ENCODE results near the gene PADI1. TPM values are rescaled to one million over a fixed set of nuclear protein-coding genes. Genes with fewer than 3 reads are reported as not detected.

The PADI1 gene
- total RNA-seq, 1 donor from 2014 or later = not detected

- ATAC-seq (no peak), DNase-seq (ENCODE audit: low spot score) (no peak)
- intact Hi-C loops (cut with DNase I) = no loop called here
Observed at GRCh38 chr1:17209430-17209829, 4.5 kb downstream of the PADI1 start.

- no peak for ATAC-seq
- no peak for DNase-seq (ENCODE audit: low spot score)
- intact Hi-C loops (cut with DNase I) = no loop called here
Observed at GRCh38 chr1:17210176-17210575, 5.2 kb downstream of the PADI1 start.

- ATAC-seq = no peak
- DNase-seq (ENCODE audit: low spot score) = no peak
- intact Hi-C loops (cut with DNase I) = no loop called here
Observed at GRCh38 chr1:17211377-17211776, 6.4 kb downstream of the PADI1 start.

- ATAC-seq = no peak
- no peak for DNase-seq (ENCODE audit: low spot score)
- intact Hi-C loops (cut with DNase I) = no loop called here
Observed at GRCh38 chr1:17212009-17212408, 7.1 kb downstream of the PADI1 start.

- intact Hi-C loops (cut with DNase I) = no loop called here
- no peak for DNase-seq (ENCODE audit: low spot score)
- ATAC-seq = no peak
Observed at GRCh38 chr1:17212487-17213121, 7.7 kb downstream of the PADI1 start.

GRCh38 chr1:17213148-17213781, 8.3 kb downstream of the PADI1 start:
- ATAC-seq (no peak), DNase-seq (ENCODE audit: low spot score) (no peak)
- intact Hi-C loops (cut with DNase I) = no loop called here

DNA sequence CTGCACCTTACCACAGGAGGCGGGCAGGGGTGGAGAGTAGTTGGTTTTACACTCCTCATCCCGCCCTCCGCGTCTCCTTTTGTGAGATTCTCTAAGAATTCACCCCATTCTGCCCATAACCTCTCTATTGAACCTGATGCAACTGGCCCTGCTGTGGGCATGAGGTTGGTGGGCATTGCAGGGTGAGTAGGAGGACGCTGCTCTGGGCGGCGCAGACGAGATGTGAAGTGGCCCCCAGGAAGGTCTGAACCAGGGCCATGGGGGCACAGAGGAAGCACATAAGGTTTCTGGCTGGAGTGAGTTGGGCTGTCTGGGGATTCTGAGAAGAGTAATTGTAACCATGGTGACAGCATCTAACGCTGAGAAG, 8.8 kb downstream of the PADI1 start:
- DNase-seq (ENCODE audit: low spot score) (no peak), ATAC-seq (no peak)
- intact Hi-C loops (cut with DNase I) = no loop called here

- ATAC-seq (no peak), DNase-seq (ENCODE audit: low spot score) (no peak)
- intact Hi-C loops (cut with DNase I) = no loop called here
Observed at GRCh38 chr1:17214876-17215544, 10.1 kb downstream of the PADI1 start.

- ATAC-seq = no peak
- intact Hi-C loops (cut with DNase I) = no loop called here
Observed at GRCh38 chr1:17215545-17215890, 10.6 kb downstream of the PADI1 start.

DNA sequence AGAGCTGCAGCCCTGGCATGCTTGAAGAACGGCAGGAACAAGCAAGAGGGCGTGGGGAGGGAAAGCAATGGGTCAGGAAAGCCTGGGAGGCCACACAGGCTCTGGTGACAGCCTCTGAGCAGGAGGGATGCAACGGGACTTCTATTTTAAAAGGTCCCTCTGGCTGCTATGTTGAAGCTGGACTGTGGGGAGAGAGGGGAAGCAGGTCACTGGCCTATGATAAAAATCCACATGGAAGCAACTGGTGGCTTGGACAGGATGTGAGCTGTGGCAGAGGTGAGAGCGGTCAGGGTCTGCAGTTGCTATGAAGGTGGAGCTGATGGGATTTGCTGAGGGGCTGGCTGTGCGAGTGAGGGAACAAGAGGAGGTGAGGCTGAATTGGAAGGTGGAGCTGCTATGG, 11.2 kb downstream of the PADI1 start:
- intact Hi-C loops (cut with DNase I) = no loop called here
- ATAC-seq (no peak), DNase-seq (ENCODE audit: low spot score) (no peak)

More at GRCh38 chr1:17215545-17215890, 10.6 kb downstream of the PADI1 start:
- DNase-seq (ENCODE audit: low spot score) = no peak

DNA sequence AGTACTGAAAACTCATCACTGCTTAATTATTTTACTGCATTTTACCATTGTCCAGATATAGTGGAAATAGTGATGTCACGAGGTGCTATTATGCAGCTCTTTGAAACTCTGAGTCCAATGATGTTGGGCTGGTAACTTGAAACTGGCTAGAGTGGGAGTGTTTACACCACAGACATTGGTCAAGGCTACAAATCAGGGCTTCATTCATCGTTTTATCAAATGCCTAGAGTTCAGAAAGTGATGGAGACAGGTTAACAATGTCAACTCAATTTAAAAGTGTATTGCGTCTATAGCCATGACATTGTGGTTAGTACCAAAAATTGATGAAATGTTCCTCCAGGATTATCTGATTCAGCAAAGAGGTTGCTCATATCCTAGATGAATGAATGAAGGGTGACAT, 12.7 kb downstream of the PADI1 start:
- no peak for ATAC-seq
- no peak for DNase-seq (ENCODE audit: low spot score)
- intact Hi-C loops (cut with DNase I) = no loop called here

GRCh38 chr1:17218939-17219338, 14.0 kb downstream of the PADI1 start:
- no peak for ATAC-seq
- DNase-seq (ENCODE audit: low spot score) = no peak
- intact Hi-C loops (cut with DNase I) = no loop called here

- ATAC-seq = no peak
- intact Hi-C loops (cut with DNase I) = no loop called here
Observed at GRCh38 chr1:17220287-17220686, 15.4 kb downstream of the PADI1 start.

GRCh38 chr1:17222557-17222956, 17.6 kb downstream of the PADI1 start:
- intact Hi-C loops (cut with DNase I) = no loop called here

More at GRCh38 chr1:17220287-17220686, 15.4 kb downstream of the PADI1 start:
- DNase-seq (ENCODE audit: low spot score) = no peak

GRCh38 chr1:17224434-17224833, 19.5 kb downstream of the PADI1 start:
- no peak for DNase-seq (ENCODE audit: low spot score)
- no peak for ATAC-seq
- intact Hi-C loops (cut with DNase I) = no loop called here

More at GRCh38 chr1:17222557-17222956, 17.6 kb downstream of the PADI1 start:
- no peak for ATAC-seq
- DNase-seq (ENCODE audit: low spot score) = no peak

- DNase-seq (ENCODE audit: low spot score) (no peak), ATAC-seq (no peak)
- intact Hi-C loops (cut with DNase I) = no loop called here
Observed at GRCh38 chr1:17225140-17225539, 20.2 kb downstream of the PADI1 start.

- DNase-seq (ENCODE audit: low spot score) (no peak), ATAC-seq (no peak)
- intact Hi-C loops (cut with DNase I) = no loop called here
Observed at GRCh38 chr1:17227358-17227915, 22.5 kb downstream of the PADI1 start.

GRCh38 chr1:17228619-17229018, 23.7 kb downstream of the PADI1 start:
- intact Hi-C loops (cut with DNase I) = no loop called here
- DNase-seq (ENCODE audit: low spot score) = no peak
- ATAC-seq = no peak

GRCh38 chr1:17229379-17229778, 24.5 kb downstream of the PADI1 start:
- intact Hi-C loops (cut with DNase I) = no loop called here
- ATAC-seq (no peak), DNase-seq (ENCODE audit: low spot score) (no peak)

- intact Hi-C loops (cut with DNase I) = loop anchor here (5.0 kb wide), 1 partner anchor 83 kb away; no protein-coding TSS in a partner anchor
- no peak for DNase-seq (ENCODE audit: low spot score)
- ATAC-seq = no peak
Observed at GRCh38 chr1:17230106-17230505, 25.2 kb downstream of the PADI1 start.

Measured in sciatic nerve (tissue), 2 donors.